Ishikawa (cell line): ENCODE results near the gene PIP4P1.

Experiments
- CEBPB ChIP-seq: IDR thresholded peaks from 2 replicates; pipeline ENCODE4 v1.6.1; 2012
- CREB1 ChIP-seq: IDR thresholded peaks from 2 replicates; pipeline ENCODE4 v1.6.1; 2012; ENCODE audit warnings: low read depth
- EGR1 ChIP-seq: IDR thresholded peaks from 2 replicates; pipeline ENCODE4 v1.6.1; 2012
- EP300 ChIP-seq: IDR thresholded peaks from 2 replicates; pipeline ENCODE4 v1.6.1; 2012; ENCODE audit warnings: borderline replicate concordance
- FOXM1 ChIP-seq: IDR thresholded peaks from 2 replicates; pipeline ENCODE4 v1.6.1; 2012; ENCODE audit warnings: low read depth, borderline replicate concordance
- NFIC ChIP-seq: IDR thresholded peaks from 2 replicates; pipeline ENCODE4 v1.6.1; 2012
- RAD21 ChIP-seq: IDR thresholded peaks from 2 replicates; pipeline ENCODE4 v1.6.1; 2012; ENCODE audit warnings: low read depth
- REST ChIP-seq: IDR thresholded peaks from 2 replicates; pipeline ENCODE4 v1.6.1; 2012; ENCODE audit warnings: low read depth, mild to moderate bottlenecking
- TAF1 ChIP-seq: IDR thresholded peaks from 2 replicates; pipeline ENCODE4 v1.6.1; 2012; ENCODE audit warnings: low read depth, mild to moderate bottlenecking
- TCF12 ChIP-seq: IDR thresholded peaks from 2 replicates; pipeline ENCODE4 v1.6.1; 2012; ENCODE audit warnings: low read depth
- TEAD4 ChIP-seq: IDR thresholded peaks from 2 replicates; pipeline ENCODE4 v1.6.1; 2012
- USF1 ChIP-seq: IDR thresholded peaks from 2 replicates; pipeline ENCODE4 v1.6.1; 2012
- YY1 ChIP-seq: IDR thresholded peaks from 2 replicates; pipeline ENCODE4 v1.6.1; 2012; ENCODE audit warnings: low read depth
- ZBTB7A ChIP-seq: IDR thresholded peaks from 2 replicates; pipeline ENCODE4 v1.6.1; 2012; ENCODE audit warnings: low read depth
- TF ChIP-seq, protein P1 (sequence below): IDR thresholded peaks from 2 replicates; pipeline ENCODE4 v1.6.1; 2012

The PIP4P1 gene

GRCh38 chr14:20436363-20436755 lies 24.9 kb downstream of the PIP4P1 start:
- TF ChIP-seq TAF1 (no peak), YY1 (no peak), CEBPB (no peak), RAD21 (no peak), ZBTB7A (no peak), TEAD4 (no peak), EGR1 (no peak), CREB1 (no peak)
- TF ChIP-seq, protein P1, sequence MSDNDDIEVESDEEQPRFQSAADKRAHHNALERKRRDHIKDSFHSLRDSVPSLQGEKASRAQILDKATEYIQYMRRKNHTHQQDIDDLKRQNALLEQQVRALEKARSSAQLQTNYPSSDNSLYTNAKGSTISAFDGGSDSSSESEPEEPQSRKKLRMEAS: peak; percentile 15; the same call in 1 of the 2 replicates

- TF ChIP-seq TEAD4 (peak; percentile 28; the same call in 1 of the 2 replicates), FOXM1 (no peak), ZBTB7A (no peak), NFIC (peak; percentile 24; the same call in 1 of the 2 replicates), USF1 (no peak), EP300 (no peak; the same call in 1 of the 2 replicates), CEBPB (no peak)
- TF ChIP-seq, protein P1: peak; percentile 73
These were observed 25.5 kb downstream of the PIP4P1 start, which contains the start of gene KLHL33 for GRCh38 chr14:20435582-20436362. Gene KLHL33 (minus strand): TSS chr14:20436166. CDS start chr14:20435811, 355 bp downstream.

DNA sequence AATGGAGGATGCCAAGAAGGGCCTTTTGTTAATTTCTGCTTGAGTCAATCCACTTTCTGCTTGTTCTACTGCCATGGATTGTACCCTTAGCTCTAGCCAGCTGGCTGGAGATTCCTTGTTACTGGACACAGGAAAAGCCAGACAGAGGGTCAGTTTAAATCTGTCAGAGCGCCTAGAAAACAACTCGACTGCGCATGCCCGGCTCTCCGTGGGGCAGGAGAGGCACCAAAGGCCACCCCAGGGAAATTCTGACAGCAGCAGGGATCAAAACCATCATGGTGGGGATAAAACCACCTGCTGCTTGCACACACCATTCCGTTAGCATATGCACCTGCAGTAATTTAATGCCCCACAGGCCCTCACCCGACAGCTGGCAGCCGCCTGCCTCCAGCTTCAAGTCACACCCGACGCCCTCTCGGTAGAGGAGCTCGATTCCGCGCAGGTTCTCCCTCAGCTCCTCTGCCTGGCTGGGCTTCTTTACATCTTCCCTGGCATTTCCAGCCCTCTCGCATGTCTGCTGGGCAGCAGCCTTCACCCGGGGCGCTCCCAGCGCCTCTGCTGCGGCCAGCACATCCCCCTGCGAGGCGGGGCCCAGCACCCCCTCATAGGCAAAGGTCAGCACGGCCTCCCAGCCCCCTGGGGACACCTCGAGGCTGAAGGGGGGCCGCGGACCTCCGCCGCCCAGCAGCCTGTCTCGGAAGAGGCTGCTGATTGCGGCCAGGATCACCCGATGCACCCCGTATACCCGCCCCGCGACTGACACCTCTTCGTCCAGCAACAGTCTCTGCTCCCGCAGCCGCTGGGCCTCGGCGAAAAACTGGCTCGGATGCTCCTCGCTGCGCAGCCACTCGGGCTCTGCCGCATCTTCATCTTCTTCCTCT lies 26.3 kb downstream of the PIP4P1 start:
- no peak for TF ChIP-seq EGR1
- TF ChIP-seq, protein P1: no peak
- TF ChIP-seq NFIC: no peak
- TF ChIP-seq EP300: no peak
- no peak for TF ChIP-seq TCF12
- TF ChIP-seq ZBTB7A: no peak
- no peak for TF ChIP-seq REST
- TF ChIP-seq FOXM1: no peak
- no peak for TF ChIP-seq TAF1
- no peak for TF ChIP-seq YY1

DNA sequence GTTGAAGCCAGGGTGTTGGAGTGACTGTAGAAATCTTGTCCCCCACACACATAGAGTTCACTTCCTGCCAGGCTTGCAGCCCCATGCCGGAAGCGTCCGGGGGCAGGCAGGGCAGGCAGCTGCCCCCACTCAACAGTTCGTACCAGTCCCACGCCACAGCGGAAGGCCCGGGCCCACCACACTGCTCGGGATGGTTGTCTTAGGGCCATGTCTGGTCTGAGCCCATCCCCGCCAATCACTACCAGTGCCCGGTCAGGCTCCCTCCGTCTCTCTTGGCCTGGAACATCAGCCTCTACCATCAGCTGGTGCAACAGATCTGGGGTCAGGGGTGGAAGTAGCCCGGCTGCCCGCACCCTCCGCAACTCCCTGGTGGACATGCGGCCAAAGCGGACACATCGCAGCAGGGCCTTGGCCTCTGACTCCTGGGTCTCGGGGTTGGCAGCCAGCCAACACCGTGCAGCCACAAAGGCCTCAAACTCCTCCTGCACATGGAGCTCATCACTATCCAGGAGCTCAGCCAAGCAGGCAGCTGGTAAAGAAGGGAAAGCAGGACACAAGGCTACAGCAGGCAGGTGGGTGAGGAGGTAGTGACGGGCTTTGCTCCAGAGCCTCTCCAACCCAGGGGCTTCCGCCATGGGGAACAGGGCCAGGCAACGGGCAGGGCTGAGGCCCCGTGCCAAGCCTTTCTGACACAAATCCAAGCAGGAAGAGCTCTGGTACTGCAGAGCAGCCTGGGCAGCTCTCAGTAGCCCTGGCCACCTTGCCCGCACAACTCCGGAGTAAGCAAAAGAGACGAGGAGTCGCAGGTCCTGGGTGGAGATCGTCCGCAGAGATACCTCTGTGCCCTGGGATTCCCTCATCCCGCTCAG lies 31.2 kb downstream of the PIP4P1 start:
- TF ChIP-seq, protein P1: no peak
- TF ChIP-seq NFIC: peak; percentile 48; the same call in 1 of the 2 replicates

- no peak for TF ChIP-seq CEBPB
- no peak for TF ChIP-seq TEAD4
- no peak for TF ChIP-seq USF1
- no peak for TF ChIP-seq NFIC
- TF ChIP-seq, protein P1: no peak
- TF ChIP-seq YY1: no peak
- no peak for TF ChIP-seq ZBTB7A
- no peak for TF ChIP-seq CREB1
- TF ChIP-seq FOXM1: no peak
- TF ChIP-seq TAF1: no peak
- TF ChIP-seq RAD21: no peak
- no peak for TF ChIP-seq EP300
- TF ChIP-seq TCF12: no peak
These were observed 32.4 kb downstream of the PIP4P1 start for GRCh38 chr14:20428802-20429201.

- TF ChIP-seq TAF1 (no peak), EP300 (no peak), TEAD4 (no peak)
These were observed 33.2 kb downstream of the PIP4P1 start for GRCh38 chr14:20428010-20428365.
